OCI-LY1 (cell line): ENCODE results near the gene TSPAN1.

Source experiments
- H2AFZ ChIP-seq: fragments of 200-600 bp; sonication (generic), shearing (Covaris generic); 2 replicates; pipeline ENCODE4 v1.6.0; 2014; ENCODE audit warnings: antibody characterized with exemption, mild to moderate bottlenecking, low read length
- H3F3A ChIP-seq: fragments of 200-600 bp; sonication (generic), shearing (Covaris generic); 2 replicates; pipeline ENCODE4 v1.6.0; 2014; ENCODE audit warnings: mild to moderate bottlenecking, antibody characterized with exemption, low read length, moderate library complexity; ENCODE audit not compliant: insufficient read depth
- H3K27ac ChIP-seq: fragments of 200-600 bp; sonication (generic); 2 replicates; pipeline ENCODE4 v1.5.1; 2014; ENCODE audit warnings: low read length, mixed run types, mild to moderate bottlenecking, low read depth; ENCODE audit not compliant: poor library complexity, severe bottlenecking
- H3K27me3 ChIP-seq: fragments of 200-600 bp; sonication (generic); 2 replicates; pipeline ENCODE4 v1.6.0; 2014; ENCODE audit warnings: antibody characterized with exemption, mild to moderate bottlenecking, low read length, moderate library complexity; ENCODE audit not compliant: insufficient read depth
- H3K36me3 ChIP-seq: fragments of 200-600 bp; sonication (generic); 2 replicates; pipeline ENCODE4 v1.6.1; 2014; ENCODE audit warnings: mild to moderate bottlenecking, antibody characterized with exemption, low read length, moderate library complexity, mixed read lengths; ENCODE audit not compliant: insufficient read depth
- H3K4me1 ChIP-seq: fragments of 200-600 bp; sonication (generic); 2 replicates; pipeline ENCODE4 v1.5.1; 2014; ENCODE audit warnings: mild to moderate bottlenecking, low read length, moderate library complexity; ENCODE audit not compliant: insufficient read depth, severe bottlenecking
- H3K4me2 ChIP-seq: fragments of 200-600 bp; sonication (generic), shearing (Covaris generic); 2 replicates; pipeline ENCODE4 v1.6.1; 2014; ENCODE audit warnings: low read length
- H3K4me3 ChIP-seq: fragments of 200-600 bp; sonication (generic); 2 replicates; pipeline ENCODE4 v1.5.1; 2014; ENCODE audit warnings: low read length, low read depth, mild to moderate bottlenecking, mixed read lengths; ENCODE audit not compliant: poor library complexity, severe bottlenecking
- H3K79me2 ChIP-seq: fragments of 200-600 bp; shearing (Covaris generic); 2 replicates; pipeline ENCODE4 v1.6.1; 2016; ENCODE audit warnings: mixed run types, low read length, mixed read lengths; ENCODE audit not compliant: insufficient read depth
- H3K9ac ChIP-seq: fragments of 200-600 bp; sonication (generic), shearing (Covaris generic); 2 replicates; pipeline ENCODE4 v1.6.1; 2014; ENCODE audit warnings: mild to moderate bottlenecking, low read length, mixed read lengths
- H3K9me2 ChIP-seq: fragments of 200-600 bp; sonication (generic), shearing (Covaris generic); 2 replicates; pipeline ENCODE4 v1.6.1; 2014; ENCODE audit warnings: low read depth, mild to moderate bottlenecking, low read length, mixed read lengths
- H3K9me3 ChIP-seq: fragments of 200-600 bp; shearing (Covaris generic); 2 replicates; pipeline ENCODE4 v1.6.1; 2014; ENCODE audit warnings: low read length, mixed read lengths
- H4K20me1 ChIP-seq: fragments of 200-600 bp; sonication (generic), shearing (Covaris generic); 2 replicates; pipeline ENCODE4 v1.6.0; 2016; ENCODE audit warnings: mild to moderate bottlenecking, low read length; ENCODE audit not compliant: insufficient read depth
- EZH2 ChIP-seq: fragments of 200-600 bp; sonication (generic), shearing (Covaris generic); IDR thresholded peaks from 2 replicates; pipeline ENCODE4 v1.8.0; 2017; ENCODE audit warnings: borderline replicate concordance, mixed run types, mild to moderate bottlenecking, antibody characterized with exemption, low read length, moderate library complexity, mixed read lengths
- TF ChIP-seq, protein P1 (sequence below): fragments of 200-600 bp; sonication (generic), shearing (Covaris generic); IDR thresholded peaks from 2 replicates; pipeline ENCODE4 v1.5.1; 2017; ENCODE audit warnings: mild to moderate bottlenecking, antibody characterized with exemption, low read length, moderate library complexity, mixed read lengths

TSPAN1 gene

DNA sequence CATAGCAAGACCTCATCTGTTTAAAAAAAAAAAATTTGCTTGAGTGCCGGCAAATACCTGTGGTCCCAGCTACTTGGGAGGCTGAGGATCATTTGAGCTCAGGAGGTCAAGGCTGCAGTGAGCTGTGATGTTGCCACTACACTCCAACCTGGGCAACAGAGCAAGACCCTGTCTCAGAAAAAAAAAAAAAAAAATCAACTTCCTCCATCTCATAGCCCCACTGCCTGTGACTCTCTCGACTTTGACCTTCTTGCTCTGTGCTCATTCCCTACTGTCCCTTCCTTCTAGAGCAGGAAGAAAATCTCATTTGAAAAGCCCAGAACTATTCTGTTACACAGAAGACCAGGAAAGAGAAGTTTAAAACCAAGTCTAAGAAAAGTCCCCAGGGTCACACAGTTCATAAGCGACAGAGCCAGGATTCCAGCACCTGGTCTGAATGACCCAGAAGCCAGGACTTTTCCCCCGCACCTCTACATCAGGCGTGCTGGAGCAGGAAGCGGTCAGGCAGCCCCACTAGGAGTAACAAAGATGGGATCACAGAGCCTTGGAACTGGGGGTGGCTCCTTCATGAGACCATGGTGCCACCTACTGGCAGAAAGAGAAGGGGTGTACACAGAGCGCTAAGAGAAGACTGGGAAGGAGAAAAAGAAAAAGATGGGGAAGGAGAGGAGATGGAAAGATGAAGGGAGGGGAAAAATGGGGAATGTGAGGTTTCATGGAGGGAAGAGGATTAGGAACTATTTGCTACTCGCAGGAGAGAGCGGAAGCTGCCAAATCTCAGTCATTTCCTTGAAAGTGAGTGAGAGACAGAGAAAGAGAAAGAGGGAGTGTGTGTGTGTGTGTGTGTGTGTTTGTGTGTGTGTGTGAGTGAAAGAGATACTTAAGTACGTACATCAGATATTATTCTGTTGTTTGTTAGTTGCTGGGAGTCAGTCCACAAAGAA lies 4.5 kb downstream of the TSPAN1 start:
- no peaks in the 10 kb centered on the region for H3K79me2 ChIP-seq
- no peaks in the 10 kb centered on the region for H3F3A ChIP-seq
- no peak overlapping the region for H3K9ac ChIP-seq
- H3K27me3 ChIP-seq, result no peaks in the 10 kb centered on the region
- H3K4me2 ChIP-seq, result no peak overlapping the region
- no peaks in the 10 kb centered on the region for H4K20me1 ChIP-seq
- H3K9me2 ChIP-seq, result no peaks in the 10 kb centered on the region
- TF ChIP-seq EZH2, result no peak
- TF ChIP-seq, protein P1, sequence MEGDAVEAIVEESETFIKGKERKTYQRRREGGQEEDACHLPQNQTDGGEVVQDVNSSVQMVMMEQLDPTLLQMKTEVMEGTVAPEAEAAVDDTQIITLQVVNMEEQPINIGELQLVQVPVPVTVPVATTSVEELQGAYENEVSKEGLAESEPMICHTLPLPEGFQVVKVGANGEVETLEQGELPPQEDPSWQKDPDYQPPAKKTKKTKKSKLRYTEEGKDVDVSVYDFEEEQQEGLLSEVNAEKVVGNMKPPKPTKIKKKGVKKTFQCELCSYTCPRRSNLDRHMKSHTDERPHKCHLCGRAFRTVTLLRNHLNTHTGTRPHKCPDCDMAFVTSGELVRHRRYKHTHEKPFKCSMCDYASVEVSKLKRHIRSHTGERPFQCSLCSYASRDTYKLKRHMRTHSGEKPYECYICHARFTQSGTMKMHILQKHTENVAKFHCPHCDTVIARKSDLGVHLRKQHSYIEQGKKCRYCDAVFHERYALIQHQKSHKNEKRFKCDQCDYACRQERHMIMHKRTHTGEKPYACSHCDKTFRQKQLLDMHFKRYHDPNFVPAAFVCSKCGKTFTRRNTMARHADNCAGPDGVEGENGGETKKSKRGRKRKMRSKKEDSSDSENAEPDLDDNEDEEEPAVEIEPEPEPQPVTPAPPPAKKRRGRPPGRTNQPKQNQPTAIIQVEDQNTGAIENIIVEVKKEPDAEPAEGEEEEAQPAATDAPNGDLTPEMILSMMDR, result peak; percentile 99
- no peaks in the 10 kb centered on the region for H3K4me1 ChIP-seq
- no peak overlapping the region for H3K4me3 ChIP-seq
- H3K9me3 ChIP-seq, result no peaks in the 10 kb centered on the region
- H3K27ac ChIP-seq, result no peak overlapping the region
- H2AFZ ChIP-seq, result no peak overlapping the region
- H3K36me3 ChIP-seq, result no peaks in the 10 kb centered on the region

DNA sequence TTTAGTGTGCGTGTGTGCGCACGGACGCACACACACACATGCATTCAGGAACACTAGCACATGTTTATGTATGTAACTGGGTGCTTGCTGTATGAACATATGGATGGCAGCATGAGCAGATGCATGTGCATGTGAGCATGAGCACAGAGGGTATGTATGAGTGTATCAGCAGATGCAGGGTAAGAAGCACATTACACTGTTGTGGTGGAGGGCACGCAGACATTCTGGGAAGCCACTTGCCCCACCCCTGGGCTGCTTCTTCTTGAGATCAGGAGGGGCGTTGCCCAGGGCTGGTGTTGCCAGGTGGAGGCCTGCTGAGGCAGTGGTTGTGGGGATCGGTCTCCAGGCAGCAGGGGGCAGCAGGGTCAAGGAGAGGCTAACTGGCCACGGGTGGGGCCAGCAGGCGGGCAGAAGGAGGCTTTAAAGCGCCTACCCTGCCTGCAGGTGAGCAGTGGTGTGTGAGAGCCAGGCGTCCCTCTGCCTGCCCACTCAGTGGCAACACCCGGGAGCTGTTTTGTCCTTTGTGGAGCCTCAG lies 5.3 kb downstream of the TSPAN1 start:
- Histone ChIP-seq H3K9me2 (no peaks in the 10 kb centered on the region), H3K79me2 (no peaks in the 10 kb centered on the region), H3K36me3 (no peaks in the 10 kb centered on the region), H3K9ac (no peak overlapping the region), H3K27me3 (no peaks in the 10 kb centered on the region), H3K4me3 (no peak overlapping the region), H4K20me1 (no peaks in the 10 kb centered on the region), H3K4me2 (no peak overlapping the region), H3K27ac (no peak overlapping the region), H3K9me3 (no peaks in the 10 kb centered on the region), H3F3A (no peaks in the 10 kb centered on the region), H2AFZ (no peak overlapping the region), H3K4me1 (no peaks in the 10 kb centered on the region)
- TF ChIP-seq EZH2, result no peak
- TF ChIP-seq, protein P1, result peak; percentile 22; the same call in 1 of the 2 replicates

DNA sequence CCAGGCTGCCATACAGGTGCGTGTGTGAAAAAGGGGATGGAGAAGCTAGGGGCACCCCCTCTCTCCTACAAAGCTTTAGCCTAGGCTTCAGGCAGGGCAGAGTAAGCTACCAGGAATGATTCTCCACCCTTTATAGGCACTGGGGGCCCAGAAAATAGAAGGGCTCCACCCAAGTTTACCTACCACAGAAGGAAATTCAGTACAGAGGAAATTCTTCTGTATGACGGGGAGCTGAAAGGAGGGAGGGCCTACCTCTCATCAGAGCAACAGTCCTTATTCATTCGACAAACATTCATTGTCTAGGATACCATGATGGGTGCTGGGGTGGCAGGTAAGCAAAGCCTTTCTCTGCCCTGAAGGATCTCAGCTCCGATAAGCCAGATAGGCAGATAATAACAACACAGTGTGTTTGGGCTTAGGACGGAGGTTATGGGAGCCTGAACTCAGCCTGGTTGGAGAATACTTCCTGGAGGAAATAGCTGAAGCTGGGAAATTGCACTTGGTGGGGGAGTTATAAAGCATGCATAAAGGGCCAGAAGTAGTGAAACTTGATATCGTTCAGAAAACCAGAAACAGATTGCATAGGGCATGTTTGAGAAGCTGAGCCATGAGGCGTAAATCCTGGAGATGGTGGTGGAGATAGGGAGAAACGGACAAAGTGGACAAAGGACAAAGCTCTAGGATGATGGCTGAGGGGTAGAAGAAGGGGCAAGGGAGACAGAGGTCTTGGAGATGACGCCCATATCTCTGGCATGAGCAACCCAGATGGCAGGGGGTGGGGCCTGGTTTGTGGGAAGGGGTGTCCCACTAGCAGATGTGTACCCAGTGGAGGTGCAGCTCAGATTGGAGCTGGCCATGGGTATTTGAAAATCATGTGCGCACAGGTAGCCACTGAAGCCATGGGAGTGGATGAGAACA lies 6.7 kb downstream of the TSPAN1 start:
- Histone ChIP-seq H3K4me1 (no peaks in the 10 kb centered on the region), H3F3A (no peaks in the 10 kb centered on the region), H3K9ac (no peak overlapping the region), H3K27ac (no peak overlapping the region), H3K79me2 (no peaks in the 10 kb centered on the region), H3K9me2 (no peaks in the 10 kb centered on the region), H3K27me3 (no peaks in the 10 kb centered on the region), H2AFZ (no peak overlapping the region), H4K20me1 (no peaks in the 10 kb centered on the region), H3K4me3 (no peak overlapping the region), H3K4me2 (no peak overlapping the region), H3K9me3 (no peaks in the 10 kb centered on the region), H3K36me3 (no peaks in the 10 kb centered on the region)
- TF ChIP-seq, protein P1, result no peak
- no peak for TF ChIP-seq EZH2
